ENCODE data around the gene ZNF366.

DNA sequence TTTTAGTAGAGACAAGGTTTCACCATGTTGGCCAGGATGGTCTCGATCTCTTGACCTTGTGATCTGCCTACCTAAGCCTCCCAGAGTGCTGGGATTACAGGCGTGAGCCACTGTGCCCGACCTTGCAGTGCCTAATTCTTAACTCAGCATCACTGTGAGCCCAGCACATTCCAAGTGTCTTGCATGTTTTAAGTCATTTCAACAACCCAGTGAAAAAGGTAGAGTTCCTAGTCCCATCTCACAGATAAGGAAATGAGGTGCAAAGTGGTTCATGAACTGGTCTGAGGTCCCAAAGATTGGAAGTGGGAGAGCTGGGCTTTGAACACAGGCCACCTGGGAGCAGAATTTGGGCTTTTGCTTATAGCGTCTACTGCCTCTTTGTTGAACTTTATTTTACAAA lies 68.0 kb downstream of the ZNF366 start:
- TF ChIP-seq POLR2A (IDR thresholded peaks at IDR 0.05): no peak
- TF ChIP-seq EP300 (IDR thresholded peaks at IDR 0.05): no peak

All from ovary (tissue), 1 donor.